HEK293T (cell line): ENCODE data around the gene RCSD1.

Source experiments
- BHLHE40 ChIP-seq: fragments of 450-650 bp; IDR thresholded peaks from 2 replicates; pipeline ENCODE4 v1.6.1; 2016; ENCODE audit warnings: mild to moderate bottlenecking, moderate library complexity, borderline replicate concordance
- ELF4 ChIP-seq: fragments of 450-650 bp; IDR thresholded peaks from 2 replicates; pipeline ENCODE4 v1.6.1; 2017; ENCODE audit warnings: antibody characterized with exemption
- FOXA1 ChIP-seq: fragments of 450-650 bp; IDR thresholded peaks from 2 replicates; pipeline ENCODE4 v1.6.1; 2016; ENCODE audit warnings: mild to moderate bottlenecking
- FOXM1 ChIP-seq: fragments of 450-650 bp; IDR thresholded peaks from 2 replicates; pipeline ENCODE4 v1.6.1; 2017; ENCODE audit warnings: mild to moderate bottlenecking, borderline replicate concordance
- NFRKB ChIP-seq: fragments of 450-650 bp; IDR thresholded peaks from 2 replicates; pipeline ENCODE4 v1.6.1; 2016; ENCODE audit warnings: mild to moderate bottlenecking, moderate library complexity
- PKNOX1 ChIP-seq: fragments of 450-650 bp; IDR thresholded peaks from 2 replicates; pipeline ENCODE4 v1.6.1; 2016

- TF ChIP-seq ELF4 (no peak), BHLHE40 (no peak), PKNOX1 (no peak), NFRKB (no peak), FOXM1 (no peak), FOXA1 (no peak)
Measured at GRCh38 chr1:167698313-167698712, 68.3 kb downstream of the RCSD1 start.
